Mucosa of rectum (tissue), 2 donors: ENCODE data around the gene EIF3A.
A peak's percentile ranks its signal among the peaks of the same experiment; 100 is the strongest.

Experiments
- H3K27ac ChIP-seq, 2 donors: one replicate each; pipeline ENCODE4 v1.7.0; 2013; ENCODE audit warnings: inconsistent platforms in 2 of 2, low read depth in 2 of 2, low read length in 2 of 2
- H3K27me3 ChIP-seq, 2 donors: one replicate each; pipeline ENCODE4 v1.7.0; 2013; ENCODE audit warnings: low read length in 2 of 2; ENCODE audit not compliant: control insufficient read depth in 2 of 2, insufficient read depth in 2 of 2
- H3K36me3 ChIP-seq, 2 donors: one replicate each; pipeline ENCODE4 v1.7.0; 2013; ENCODE audit warnings: low read length in 2 of 2; ENCODE audit not compliant: control insufficient read depth in 2 of 2, insufficient read depth in 2 of 2
- H3K4me1 ChIP-seq, 2 donors: one replicate each; pipeline ENCODE4 v1.7.0; 2013; ENCODE audit warnings: low read length in 2 of 2, mild to moderate bottlenecking in 1 of 2; ENCODE audit not compliant: control insufficient read depth in 2 of 2, insufficient read depth in 2 of 2
- H3K4me3 ChIP-seq, 2 donors: one replicate each; pipeline ENCODE4 v1.7.0; 2013; ENCODE audit warnings: low read length in 2 of 2
- H3K9ac ChIP-seq, 2 donors: one replicate each; pipeline ENCODE4 v1.7.0; 2013; ENCODE audit warnings: low read length in 2 of 2, low read depth in 1 of 2, mild to moderate bottlenecking in 1 of 2
- H3K9me3 ChIP-seq, 2 donors: one replicate each; pipeline ENCODE4 v1.7.0; 2013; ENCODE audit warnings: low read length in 2 of 2; ENCODE audit not compliant: control insufficient read depth in 2 of 2
- donor health status: healthy.
- donor health status: Normal muscosa, but diverticular disease.

Gene EIF3A

GRCh38 chr10:119055472-119055871 lies 25.1 kb downstream of the EIF3A start:
- H3K4me1 ChIP-seq: peaks cover 2 to 3% of the 10 kb centered on the region in 2 donors
- H3K36me3 ChIP-seq: peaks cover 82 to 95% of the 10 kb centered on the region in 2 donors
- H3K27ac ChIP-seq: no peak overlapping the region
- no peaks in the 10 kb centered on the region for H3K9me3 ChIP-seq
- H3K4me3 ChIP-seq: no peak overlapping the region
- H3K27me3 ChIP-seq: no peaks in the 10 kb centered on the region
- H3K9ac ChIP-seq: no peak overlapping the region

- no peaks in the 10 kb centered on the region for H3K9me3 ChIP-seq
- no peaks in the 10 kb centered on the region for H3K27me3 ChIP-seq
- H3K9ac ChIP-seq: no peak overlapping the region
- H3K4me3 ChIP-seq: no peak overlapping the region
- H3K4me1 ChIP-seq: peaks cover 2 to 3% of the 10 kb centered on the region in 2 donors
- H3K36me3 ChIP-seq: peaks cover 81 to 93% of the 10 kb centered on the region in 2 donors
- H3K27ac ChIP-seq: no peak overlapping the region
Measured at GRCh38 chr10:119051775-119052174, 28.8 kb downstream of the EIF3A start.

GRCh38 chr10:119049777-119050176 lies 30.8 kb downstream of the EIF3A start:
- Histone ChIP-seq H3K9me3 (no peaks in the 10 kb centered on the region), H3K4me1 (no peaks in the 10 kb centered on the region), H3K27me3 (no peaks in the 10 kb centered on the region), H3K9ac (no peak overlapping the region), H3K36me3 (peaks cover 81 to 94% of the 10 kb centered on the region in 2 donors), H3K4me3 (no peak overlapping the region), H3K27ac (no peak overlapping the region)

GRCh38 chr10:119049361-119049760 lies 31.3 kb downstream of the EIF3A start:
- H3K27me3 ChIP-seq: no peaks in the 10 kb centered on the region
- H3K9ac ChIP-seq: no peak overlapping the region
- peaks cover 81 to 93% of the 10 kb centered on the region in 2 donors for H3K36me3 ChIP-seq
- no peak overlapping the region for H3K27ac ChIP-seq
- no peaks in the 10 kb centered on the region for H3K9me3 ChIP-seq
- H3K4me3 ChIP-seq: no peak overlapping the region
- H3K4me1 ChIP-seq: no peaks in the 10 kb centered on the region

GRCh38 chr10:119045561-119045960 lies 35.1 kb downstream of the EIF3A start:
- no peaks in the 10 kb centered on the region for H3K4me1 ChIP-seq
- peaks cover 78 to 92% of the 10 kb centered on the region in 2 donors for H3K36me3 ChIP-seq
- H3K9me3 ChIP-seq: no peaks in the 10 kb centered on the region
- no peak overlapping the region for H3K4me3 ChIP-seq
- no peak overlapping the region for H3K9ac ChIP-seq
- no peaks in the 10 kb centered on the region for H3K27me3 ChIP-seq
- H3K27ac ChIP-seq: no peak overlapping the region

GRCh38 chr10:119042169-119042568 lies 38.4 kb downstream of the EIF3A start:
- Histone ChIP-seq H3K36me3 (peaks cover 73 to 89% of the 10 kb centered on the region in 2 donors), H3K27me3 (no peaks in the 10 kb centered on the region), H3K9me3 (no peaks in the 10 kb centered on the region), H3K9ac (no peak overlapping the region), H3K4me3 (no peak overlapping the region), H3K27ac (no peak overlapping the region), H3K4me1 (no peaks in the 10 kb centered on the region)

GRCh38 chr10:119041326-119041725 lies 39.3 kb downstream of the EIF3A start:
- Histone ChIP-seq H3K27ac (no peak overlapping the region), H3K9me3 (no peaks in the 10 kb centered on the region), H3K4me3 (no peak overlapping the region), H3K4me1 (no peaks in the 10 kb centered on the region), H3K36me3 (peaks cover 75 to 90% of the 10 kb centered on the region in 2 donors), H3K9ac (no peak overlapping the region), H3K27me3 (no peaks in the 10 kb centered on the region)

GRCh38 chr10:119039161-119039560 lies 41.5 kb downstream of the EIF3A start:
- Histone ChIP-seq H3K9me3 (no peaks in the 10 kb centered on the region), H3K9ac (no peak overlapping the region), H3K4me3 (no peak overlapping the region), H3K4me1 (no peaks in the 10 kb centered on the region), H3K27me3 (no peaks in the 10 kb centered on the region), H3K36me3 (peaks cover 74 to 83% of the 10 kb centered on the region in 2 donors), H3K27ac (no peak overlapping the region)

GRCh38 chr10:119031496-119032059 lies 49.0 kb downstream of the EIF3A start:
- peaks cover 20 to 28% of the 10 kb centered on the region in 2 donors for H3K36me3 ChIP-seq
- H3K9ac ChIP-seq: no peak overlapping the region
- H3K4me1 ChIP-seq: peaks cover 4 to 9% of the 10 kb centered on the region in 2 donors
- no peaks in the 10 kb centered on the region for H3K27me3 ChIP-seq
- no peaks in the 10 kb centered on the region for H3K9me3 ChIP-seq
- no peak overlapping the region for H3K27ac ChIP-seq
- H3K4me3 ChIP-seq: no peak overlapping the region

- Histone ChIP-seq H3K36me3 (peaks cover 12 to 20% of the 10 kb centered on the region in 2 donors), H3K27ac (no peak overlapping the region), H3K4me1 (peaks cover 4 to 9% of the 10 kb centered on the region in 2 donors), H3K4me3 (peak overlapping the region; percentile 7 to 59), H3K27me3 (no peaks in the 10 kb centered on the region), H3K9ac (no peak overlapping the region), H3K9me3 (no peaks in the 10 kb centered on the region)
Measured at GRCh38 chr10:119030421-119031250, 50.0 kb downstream of the EIF3A start.
